HG03064 (cell line): ENCODE results near the gene HPN.
A peak's percentile ranks its signal among the peaks of the same experiment; 100 is the strongest.
"Not testable (repeated sequence)": the region's sequence is repeated elsewhere in the genome, so short reads cannot be mapped to it uniquely, and the experiment has no call there.

Experiments
- ATAC-seq: cut with Tn5 transposase; IDR thresholded peaks from one replicate; pipeline ENCODE4 v1.9.1; 2021; ENCODE audit warnings: low read depth; ENCODE audit not compliant: unreplicated experiment

The HPN gene

DNA sequence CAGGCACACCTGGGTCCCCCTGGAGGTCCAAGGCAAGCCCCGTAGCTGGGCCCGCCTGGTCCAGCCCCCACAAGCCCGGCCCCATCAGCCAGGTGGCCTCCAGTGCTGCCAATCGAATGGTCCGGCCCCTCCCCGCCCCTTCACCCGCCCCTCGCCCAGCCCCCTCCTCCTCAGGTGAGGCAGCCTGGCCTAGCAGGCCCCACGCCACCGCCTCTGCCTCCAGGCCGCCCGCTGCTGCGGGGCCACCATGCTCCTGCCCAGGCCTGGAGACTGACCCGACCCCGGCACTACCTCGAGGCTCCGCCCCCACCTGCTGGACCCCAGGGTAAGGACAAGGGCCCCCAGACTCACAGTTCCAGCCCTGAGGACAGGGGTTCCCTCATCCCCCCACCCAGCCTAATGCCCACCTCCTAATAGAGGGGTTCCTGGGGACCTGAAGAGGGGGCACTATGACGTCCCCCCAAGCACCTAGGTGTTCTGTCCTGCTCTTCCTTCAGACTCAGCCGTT lies at the start of gene HPN:
HPN (plus strand) TSS at position 174 of the 508 bp plus-strand sequence. CDS start 786 bp downstream, outside the sequence.
- no peak for ATAC-seq

DNA sequence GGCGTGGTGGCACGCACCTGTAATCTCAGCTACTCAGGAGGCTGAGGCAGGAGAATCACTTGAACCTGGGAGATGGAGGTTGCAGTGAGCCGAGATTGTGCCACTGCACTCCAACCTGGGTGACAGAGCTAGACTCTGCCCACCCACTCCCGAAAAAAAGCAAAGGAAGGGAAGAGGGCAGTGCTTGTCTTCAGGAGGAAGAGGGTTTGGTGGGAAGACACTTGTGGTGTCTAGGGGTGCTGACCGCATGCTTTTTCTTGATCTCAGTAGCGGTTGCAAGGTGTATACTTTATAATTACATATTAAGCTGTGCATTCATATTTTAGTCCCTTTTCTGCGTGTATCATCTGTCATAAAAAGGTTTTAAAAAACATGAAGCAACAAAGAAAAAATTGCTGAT lies 48.9 kb upstream of the HPN start:
- ATAC-seq, result not testable (repeated sequence)

DNA sequence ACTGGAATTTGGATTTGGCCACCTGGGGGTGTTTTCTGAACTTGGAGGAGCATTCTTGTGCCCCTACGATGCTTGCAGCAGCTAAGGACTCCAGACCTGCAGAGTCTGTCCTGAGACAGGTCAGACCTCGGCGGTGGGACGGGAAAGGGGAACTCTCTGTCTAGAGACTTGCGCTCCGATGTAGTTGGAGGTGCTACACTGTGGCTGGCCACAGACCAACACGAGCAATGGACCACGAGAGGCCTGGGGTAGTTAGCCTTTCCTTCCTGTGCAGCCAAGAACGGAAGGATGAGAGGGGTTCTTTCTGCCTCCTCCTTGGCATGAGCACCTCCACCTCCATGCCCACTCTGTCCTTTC lies 47.3 kb upstream of the HPN start:
- ATAC-seq, result no peak

DNA sequence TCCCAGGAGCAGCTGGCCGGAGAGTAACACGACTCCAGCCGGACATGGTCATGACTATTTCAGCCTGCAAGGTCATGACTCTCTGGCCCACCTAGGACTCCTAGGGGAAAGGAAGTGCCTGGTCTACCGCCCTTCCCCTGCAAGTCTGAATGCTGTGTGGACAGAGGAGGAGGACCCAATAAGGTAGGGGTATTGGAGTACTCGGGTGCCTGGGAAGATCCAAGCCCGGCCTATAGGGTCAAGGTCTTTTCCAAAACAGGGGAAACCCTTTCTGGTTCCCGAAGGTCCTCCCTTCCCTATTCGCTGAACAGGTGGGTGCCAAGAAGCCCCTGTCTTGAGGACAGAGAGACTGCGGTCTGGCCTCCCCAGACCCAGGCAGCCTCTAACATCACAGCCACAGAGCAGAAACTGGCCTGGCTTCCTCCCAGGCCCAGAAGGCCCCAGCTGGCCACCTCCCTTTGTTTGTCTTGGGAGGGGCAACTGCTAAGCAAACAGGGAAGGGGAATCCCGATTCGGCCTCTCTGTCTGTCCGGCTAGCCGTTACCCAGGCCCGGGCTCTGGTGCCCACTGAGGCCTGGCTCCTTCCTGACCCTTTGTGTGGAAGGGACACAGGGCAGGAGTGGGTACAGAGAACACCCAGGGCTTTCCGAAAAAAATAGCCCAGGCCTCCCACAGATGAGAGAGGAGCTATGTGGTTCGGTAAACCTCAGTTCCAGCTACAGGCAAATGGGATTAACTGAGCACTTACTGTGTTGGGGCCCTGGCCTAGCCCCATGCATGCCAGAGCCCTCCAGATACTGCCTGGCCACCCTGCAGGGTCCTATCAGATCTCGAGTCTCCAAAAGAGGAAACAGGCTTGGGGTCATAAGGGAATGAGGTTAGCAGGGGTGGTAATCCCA lies 46.6 kb upstream of the HPN start:
- ATAC-seq, result no peak

DNA sequence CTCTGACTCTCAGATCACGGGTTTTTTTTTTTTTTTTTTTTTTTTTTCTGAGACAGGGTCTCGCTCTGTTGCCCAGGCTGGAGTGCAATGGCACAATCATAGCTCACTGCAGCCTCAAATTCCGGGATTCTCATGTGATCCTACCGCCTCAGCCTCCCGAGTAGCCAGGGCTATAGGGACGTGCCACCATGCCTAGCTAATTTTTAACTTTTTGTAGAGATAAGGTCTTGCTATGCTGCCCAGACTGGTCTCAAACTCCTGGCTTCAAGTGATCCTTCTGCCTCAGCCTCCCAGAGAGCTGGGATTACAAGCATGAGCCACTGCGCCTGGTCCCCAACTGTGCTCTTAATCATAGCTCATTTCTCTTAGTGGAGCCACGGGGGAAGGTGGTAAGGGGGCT lies 46.0 kb upstream of the HPN start:
- ATAC-seq, result no peak

DNA sequence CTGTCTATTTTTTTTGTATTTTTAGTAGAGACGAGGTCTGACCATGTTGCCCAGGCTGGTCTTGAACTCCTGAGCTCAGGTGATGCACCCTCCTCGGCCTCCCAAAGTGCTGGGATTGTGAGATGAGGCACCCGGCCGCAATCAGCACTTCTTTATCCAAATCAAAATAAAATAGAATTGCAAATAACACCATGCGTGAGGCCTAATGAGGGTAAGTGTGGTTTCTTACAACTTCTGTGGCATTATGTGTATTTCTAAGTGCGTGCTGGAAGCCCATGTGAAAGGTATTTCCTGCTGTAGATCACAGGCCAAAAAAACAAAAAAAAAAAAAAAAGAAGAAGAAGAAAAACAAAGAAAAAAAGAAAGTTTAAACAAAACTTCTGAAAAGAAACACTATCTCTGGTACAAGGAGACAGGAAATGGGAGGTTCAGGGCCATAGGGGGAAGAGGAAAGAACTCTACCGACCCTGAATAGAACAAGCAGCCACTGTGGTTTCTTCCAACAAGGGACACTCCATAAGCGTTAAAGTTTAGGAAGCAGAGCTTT lies 44.4 kb upstream of the HPN start:
- ATAC-seq, result no peak

DNA sequence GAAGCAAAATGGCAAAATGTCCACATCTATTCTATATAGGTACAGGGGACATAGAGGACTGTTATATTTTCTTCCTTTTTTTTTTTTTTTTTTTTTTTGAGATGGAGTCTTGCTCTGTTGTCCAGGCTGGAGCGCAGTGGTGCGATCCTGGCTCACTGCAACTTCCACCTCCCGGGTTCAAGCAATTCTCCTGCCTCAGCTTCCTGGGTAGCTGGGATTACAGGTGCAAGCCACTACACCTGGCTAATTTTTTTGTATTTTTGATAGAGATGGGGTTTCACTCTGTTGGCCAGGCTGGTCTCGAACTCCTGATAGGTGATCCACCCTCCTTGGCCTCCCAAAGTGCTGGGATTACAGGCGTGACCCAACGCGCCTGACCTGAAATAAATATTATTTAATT lies 43.3 kb upstream of the HPN start:
- not testable (repeated sequence) for ATAC-seq

DNA sequence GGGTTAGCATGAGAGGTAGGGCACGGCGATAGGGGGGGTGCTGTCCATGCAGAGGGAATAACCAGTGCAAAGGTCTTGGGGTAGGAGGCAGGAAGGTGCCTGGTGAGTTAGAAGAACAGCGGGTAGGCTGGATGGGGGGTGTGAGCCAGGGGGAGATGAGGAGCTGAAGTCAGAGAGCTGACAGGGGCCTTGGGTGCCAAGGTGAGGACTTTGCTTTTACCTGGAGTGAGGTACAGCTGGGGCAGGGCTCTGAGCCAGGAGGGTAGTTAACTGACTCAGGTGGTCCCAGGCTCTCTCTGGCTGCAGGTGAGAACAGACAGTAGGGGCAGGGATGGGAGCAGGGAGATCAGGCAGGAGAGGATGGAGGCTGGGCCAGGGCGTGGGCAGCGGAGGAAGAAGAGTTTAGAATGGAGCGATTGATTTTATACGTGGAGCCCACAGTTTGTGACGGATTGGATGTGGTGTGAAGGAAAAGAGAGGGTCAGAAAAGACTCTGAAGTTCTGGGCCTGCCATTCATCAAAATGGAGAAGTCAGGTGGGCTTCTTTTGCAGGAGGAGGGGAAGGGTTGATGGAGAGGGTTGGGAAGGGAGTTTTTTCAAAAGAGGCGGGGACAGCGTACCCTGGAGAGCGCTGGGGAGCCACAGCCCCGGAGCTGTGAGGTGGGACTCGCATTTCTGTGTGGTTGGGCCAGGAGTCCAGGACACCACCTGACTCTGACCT lies 42.6 kb upstream of the HPN start:
- no peak for ATAC-seq

DNA sequence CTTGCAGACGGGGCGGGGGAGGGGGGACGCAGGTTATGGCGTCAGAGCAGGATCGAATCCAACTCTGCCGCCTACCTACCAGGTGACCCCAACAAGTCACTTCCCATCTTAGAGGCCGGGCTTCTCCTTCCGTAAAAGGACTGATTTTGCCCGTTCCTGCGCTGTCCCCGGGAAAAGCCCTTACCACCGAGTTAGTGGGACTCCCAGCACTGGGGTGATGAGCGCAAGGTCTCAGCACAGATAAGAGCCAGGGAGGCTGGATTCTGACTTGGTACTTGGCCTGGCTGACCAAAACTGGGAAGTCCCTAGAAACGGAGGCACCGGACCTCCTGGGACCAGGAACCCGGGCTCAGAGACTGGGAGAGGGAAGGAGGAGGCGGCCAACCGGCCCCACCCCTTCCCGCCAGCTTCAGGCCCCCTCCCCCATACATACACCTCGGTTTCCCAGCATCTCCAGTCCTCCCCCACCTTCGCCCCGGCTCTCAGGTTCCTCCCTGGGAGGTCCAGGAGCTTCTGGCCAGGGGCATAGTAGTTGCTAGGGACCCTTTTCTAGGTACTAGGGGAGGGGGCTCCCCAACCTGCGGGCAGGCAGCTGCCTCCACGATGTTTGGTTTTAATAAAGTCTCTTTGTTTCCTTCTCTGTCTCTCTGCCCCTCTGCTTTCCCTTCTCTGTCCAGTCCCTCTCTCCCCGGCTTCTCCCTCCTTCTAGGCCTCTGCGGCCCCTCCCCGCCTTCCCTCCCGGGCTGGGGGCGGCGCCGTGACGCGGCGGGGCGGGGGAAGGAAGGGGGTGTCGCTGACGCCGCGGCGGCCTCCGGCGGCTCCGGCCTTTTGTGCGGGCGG lies 41.8 kb upstream of the HPN start, which contains the start of gene GRAMD1A:
GRAMD1A (plus strand) TSS at position 826 of the 840 bp plus-strand sequence. CDS start 156 bp downstream, outside the sequence.
- ATAC-seq, result peak; percentile 52

DNA sequence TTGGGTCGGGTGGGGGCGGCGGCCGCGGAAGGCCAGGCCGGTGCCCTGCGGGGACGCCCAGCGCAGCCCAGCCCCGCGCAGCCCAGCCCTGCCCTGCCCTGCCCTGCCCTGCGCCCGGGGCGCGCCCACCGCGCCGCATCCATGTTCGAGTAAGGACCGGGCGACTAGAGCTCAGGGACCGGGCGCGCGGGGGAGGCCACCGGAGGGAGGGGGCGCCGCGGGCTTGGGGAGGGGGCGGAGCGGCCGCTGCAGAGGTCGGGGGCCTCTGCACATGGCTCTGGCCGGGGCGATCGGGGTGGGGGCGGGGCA lies 41.2 kb upstream of the HPN start:
- no peak for ATAC-seq

DNA sequence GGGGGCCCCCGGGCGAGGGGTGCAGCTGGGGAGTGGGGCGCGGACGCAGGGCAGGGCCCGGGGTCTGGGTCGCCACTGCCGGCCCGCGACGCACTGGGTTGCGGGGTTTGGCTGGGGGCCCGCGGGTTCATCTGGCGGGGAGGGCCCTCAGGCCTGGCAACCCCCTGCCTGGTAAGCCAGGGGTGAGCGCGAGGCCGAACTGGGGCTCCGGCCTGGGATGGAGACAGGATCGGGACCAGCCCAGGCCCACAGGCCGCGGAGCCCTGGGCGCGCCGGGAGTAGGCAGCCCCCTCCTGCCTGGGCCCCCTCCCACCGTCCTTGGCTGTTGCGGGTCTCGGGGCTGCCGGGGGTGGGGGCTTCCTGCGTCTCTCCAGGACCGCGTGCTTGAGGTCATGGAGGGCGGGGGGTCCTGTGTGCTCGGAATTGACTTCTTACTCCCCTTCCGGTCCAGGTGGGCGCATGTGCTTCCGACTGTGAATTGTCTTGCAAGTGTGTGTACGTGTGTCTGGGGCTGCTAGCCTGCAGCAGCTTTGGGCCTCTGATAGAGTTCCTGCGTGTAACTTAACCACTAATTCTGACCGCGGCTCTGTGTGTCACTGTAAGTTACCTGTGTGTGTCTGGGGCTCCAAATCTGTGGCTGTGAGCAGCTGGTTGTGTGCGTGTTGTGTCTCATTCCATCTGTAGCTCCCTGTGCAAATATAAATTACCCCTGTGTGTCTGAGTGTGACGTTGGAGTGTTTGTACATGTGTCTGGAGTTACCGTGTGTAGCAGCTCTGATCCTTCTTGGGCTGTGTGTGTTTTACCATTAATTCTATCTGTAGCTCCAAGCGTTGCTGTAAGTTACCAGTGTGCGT lies 40.6 kb upstream of the HPN start:
- no peak for ATAC-seq

DNA sequence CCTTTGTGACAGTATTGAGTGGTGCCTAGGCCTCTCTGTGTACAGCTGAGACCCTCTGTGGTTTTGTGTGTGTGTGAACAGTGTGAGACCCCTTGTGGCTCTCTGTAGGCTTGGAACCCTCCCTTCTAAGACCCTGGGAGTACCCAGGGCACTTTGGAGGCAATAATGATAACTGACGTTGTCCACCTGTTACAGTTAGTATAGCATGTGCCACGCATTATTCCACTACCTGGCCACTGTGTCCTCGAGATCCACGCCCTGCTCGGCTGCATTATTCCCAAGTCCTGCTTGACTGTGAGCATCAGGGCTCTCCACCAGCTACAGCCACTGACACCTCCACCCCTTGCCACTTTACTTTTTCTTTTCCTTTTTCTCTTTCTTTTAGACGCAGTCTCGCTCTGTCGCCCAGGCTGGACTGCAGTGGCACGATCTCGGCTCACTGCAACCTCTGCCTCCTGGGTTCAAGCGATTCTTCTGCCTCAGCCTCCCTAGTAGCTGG lies 39.4 kb upstream of the HPN start:
- no peak for ATAC-seq

DNA sequence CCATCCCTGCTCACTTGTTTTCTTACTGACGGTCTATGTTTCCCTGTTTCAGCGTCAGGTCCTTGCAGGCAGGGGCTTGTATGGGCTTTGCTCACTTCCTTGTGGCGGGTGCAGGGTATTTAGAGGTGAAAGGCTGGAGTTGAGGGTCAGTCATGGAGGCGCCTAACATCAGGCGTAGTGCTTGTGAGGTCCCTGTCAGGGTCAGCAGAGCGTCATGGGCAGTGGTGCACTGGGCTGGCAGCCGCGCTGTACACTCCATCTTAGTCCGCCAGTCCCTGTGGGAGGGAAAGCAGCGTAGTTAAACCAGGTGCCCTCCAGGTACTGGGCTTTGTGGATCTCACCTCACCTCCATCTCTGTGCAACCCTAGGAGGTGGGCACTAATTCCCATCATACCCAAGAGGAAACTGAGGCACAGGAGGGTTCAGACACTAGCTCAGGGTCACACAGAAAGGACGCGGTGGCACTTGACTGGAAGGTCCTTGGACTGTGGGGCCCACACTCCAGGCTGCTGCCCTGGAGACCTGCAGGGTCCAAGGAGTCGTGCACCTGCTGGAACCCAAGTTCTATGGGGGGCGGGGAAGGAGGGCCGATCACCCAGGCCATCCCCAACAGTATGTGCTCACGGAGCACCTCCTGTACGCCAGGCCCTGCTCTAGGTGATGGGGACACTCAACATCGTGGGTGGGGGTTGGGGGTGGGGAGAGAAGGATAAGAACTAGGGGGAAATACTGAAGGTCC lies 36.8 kb upstream of the HPN start:
- no peak for ATAC-seq

DNA sequence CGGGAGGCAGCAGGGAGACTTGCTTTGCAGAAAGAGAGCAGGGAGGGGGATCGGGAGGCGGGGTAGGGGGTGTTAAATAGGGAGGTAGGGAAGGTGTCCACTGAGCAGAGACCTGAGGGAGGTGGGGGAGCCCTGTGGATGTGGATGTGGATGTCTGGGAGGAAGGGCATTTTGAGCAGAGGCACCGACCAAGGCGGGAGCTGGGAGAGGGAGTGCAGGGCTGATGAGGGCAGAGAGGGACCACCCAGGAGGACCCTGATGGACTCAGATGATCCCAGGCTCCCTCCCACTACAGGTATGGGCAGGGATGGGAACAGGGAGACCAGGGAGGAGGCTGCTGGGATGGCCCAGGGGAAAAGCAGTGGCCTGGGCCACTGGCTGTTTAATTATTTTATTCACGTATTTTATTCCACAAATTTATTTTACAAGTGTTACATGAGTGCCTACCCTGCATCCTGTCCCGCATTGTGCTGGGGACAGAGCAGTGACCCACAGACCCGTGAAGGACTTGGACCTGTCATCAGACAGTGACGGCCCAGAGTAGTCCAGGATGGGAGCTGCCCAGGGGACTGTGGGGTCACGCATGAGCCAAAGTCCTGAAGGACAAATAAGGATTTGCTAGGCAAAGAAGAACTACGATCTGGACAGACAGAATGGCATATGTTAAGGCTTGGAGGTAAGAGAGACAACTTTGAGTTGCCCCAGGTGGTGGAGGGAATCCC lies 36.1 kb upstream of the HPN start:
- ATAC-seq, result no peak

DNA sequence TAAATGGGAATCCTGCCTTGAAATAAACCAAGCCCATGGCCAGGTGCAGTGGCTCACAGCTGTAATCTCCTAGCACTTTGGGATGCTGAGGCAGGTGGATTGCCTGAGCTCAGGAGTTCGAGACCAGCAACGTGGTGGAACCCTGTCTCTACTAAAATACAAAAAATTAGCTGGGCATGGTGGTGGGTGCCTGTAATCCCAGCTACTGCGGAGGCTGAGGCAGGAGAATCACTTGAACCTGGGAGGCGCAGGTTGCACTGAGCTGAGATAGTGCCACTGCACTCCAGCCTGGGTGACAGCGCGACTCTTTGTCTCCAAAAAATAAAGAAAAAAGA lies 35.5 kb upstream of the HPN start:
- ATAC-seq, result not testable (repeated sequence)

DNA sequence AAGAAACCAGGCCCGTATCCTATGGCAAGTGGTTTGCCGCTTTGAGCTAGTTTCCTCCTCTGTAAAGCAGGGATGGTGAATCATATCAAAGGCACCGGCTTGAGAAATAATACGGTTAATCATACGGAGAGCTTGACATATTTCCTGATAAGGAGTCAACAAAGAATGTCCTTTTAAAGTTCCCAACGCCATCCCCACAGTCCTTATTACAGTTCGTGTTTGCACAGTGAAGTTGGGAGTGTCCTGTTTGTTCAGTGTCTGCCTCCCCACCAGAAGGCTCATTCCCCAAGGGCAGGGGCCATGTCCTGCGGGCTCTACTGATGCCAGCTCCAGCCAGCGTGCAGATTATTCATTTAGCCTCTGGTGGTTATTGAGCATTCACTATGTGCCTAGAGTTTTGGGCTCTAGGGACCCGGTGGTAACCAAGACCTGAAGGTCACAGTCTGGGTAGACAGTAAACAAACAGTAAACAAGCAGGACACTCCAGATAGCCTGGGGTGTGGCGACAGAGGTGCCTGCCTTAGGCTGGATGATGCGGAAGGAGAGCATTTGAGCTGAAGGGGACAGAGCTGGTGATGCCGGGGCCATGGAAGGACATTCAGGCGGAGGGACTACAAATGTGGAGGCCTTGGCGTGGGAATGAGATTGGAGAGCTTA lies 35.1 kb upstream of the HPN start:
- no peak for ATAC-seq

DNA sequence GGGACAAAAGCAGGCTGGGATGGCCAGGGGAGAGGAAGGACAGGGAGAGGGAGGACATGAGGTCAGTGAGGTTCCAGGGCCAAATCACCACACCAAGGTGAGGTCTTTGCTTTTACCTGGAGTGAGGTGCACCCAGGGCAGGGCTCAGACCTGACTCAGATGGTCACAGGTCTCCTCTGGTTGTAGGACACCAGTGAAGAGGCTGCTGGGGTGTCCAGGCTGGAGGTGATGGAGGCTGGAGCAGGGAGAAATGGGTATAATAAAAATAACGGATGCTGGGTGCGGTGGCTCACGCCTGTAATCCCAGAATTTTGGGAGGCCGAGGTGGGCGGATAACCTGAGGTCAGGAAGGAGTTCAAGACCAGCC lies 34.5 kb upstream of the HPN start:
- no peak for ATAC-seq

DNA sequence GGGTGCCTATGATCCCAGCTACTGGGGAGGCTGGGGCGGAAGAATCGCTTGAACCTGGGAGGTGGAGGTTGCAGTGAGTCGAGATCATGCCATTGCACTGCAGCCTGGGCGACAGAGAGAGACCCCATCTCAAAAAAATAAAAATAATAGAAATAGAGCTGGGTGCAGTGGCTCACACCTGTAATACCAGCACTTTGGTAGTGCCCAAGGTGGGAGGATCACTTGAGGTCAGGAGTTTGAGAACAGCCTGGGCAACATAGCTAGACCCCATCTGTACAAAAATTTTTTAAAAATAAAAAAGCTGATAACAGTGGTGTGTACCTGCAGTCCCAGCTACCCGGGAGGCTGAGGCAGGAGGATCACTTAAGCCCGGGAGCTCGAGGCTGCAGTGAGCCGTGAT lies 34.1 kb upstream of the HPN start:
- not testable (repeated sequence) for ATAC-seq
